GM18858 (cell line): ENCODE results near the gene COL5A1.

ENCODE experiments used
- ATAC-seq: cut with Tn5 transposase; IDR thresholded peaks from one replicate; pipeline ENCODE4 v1.9.1; 2021; ENCODE audit not compliant: unreplicated experiment

Gene COL5A1

DNA sequence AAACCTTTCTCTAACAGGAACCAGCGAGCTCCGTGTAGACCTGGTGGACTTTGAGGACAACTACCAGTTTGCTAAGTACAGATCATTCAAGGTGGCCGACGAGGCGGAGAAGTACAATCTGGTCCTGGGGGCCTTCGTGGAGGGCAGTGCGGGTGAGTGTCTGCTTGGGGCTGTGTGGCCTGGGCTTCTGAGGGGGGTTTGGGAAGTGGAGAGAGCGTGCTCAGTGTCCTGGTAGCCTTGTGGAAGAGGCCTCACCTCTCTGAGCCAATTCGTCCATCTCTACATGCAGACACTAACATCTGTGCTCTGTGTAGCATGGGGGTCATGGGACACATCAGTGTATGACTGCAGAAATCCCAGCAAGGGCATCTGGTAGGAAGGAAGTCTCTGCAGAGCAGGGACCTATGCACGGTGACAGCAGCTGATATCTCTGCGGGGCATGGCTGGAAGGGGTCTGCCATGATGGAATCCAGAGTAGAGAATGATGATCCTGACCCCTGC, 244.9 kb downstream of the COL5A1 start:
- no peak for ATAC-seq

DNA sequence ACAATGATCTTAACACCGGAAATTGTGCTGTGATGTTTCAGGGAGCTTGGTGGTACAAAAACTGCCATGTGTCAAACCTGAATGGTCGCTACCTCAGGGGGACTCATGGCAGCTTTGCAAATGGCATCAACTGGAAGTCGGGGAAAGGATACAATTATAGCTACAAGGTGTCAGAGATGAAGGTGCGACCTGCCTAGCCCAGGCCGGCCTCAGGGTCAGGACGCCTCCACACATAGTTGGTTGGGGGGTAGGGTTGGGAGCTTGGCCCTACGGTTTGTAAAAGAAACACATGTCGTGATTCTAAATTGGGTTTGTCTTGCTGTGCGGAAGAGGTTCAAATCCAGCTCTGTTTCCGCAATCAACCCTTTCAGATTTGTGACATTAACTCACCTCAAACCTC, 245.6 kb downstream of the COL5A1 start:
- no peak for ATAC-seq

DNA sequence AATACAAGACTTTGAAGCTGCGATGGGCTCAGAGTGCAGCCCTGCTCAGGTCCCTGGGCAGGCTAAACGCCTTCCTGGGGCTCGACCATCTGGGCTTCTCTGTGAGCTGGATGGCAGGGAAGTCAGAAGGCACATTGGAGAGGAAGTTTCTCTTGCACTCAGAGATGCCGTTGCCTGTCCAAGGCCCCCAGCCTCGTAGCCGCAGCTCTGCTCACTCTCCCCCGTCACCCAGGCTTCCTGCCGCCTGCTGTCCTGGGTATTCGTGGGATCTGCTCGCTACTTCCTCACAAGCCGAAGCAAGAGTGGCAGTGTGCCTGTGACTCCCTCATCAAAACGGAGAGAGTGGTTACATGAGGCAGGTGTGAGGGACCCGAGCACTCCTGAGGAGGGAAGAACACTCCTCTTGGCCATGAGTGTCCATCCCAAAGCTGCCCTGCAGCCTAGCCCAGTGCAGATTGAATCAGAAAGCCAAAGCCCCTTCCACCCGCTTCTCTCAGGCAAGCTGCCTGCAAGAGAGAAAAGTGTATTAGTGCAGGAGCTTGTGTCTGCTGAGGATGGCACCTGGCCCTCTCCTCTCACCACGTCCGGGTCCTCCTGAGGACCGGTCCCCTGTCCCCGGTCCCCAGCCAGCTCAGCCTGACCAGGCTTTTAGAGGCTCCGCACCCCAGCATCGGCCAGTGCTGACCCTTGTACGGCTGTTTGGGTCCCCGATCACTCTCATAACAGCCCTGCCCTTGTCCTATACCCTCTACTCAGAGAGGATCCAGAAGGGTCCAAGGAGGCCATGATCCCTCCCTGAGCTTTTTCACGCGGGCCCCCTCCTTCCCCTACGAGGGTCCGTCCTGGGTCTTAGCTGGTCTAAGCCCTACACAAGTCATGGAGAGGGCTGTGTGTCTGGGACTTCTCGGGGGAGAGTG, 246.3 kb downstream of the COL5A1 start:
- no peak for ATAC-seq

DNA sequence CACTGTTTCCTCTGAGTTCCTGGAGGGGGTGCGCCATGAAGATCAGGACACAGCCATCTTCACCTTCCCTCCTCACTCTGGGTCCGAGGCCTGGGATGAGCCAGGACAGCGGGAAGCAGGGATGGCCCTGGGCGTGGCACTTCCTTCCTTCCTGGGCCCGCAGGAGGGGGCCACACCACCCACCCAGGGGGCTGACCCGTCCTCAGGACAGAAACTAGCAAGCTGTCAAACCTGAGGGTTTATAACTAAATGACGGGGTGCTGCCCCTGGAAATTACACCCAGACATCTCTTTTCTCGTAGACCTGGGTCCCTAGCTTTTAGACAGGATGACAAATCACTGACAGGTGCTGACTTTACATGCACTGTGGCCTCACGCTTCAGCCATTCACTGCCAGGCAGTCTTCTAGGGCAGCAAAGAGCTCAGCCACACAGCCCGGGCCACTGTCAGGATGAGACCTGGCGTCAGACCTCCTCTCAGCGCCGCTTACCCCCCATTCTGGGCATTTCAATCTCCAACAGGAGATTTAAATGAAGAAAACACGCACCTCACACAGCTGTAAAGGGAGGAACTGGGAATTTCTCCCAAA, 247.1 kb downstream of the COL5A1 start:
- ATAC-seq: no peak

DNA sequence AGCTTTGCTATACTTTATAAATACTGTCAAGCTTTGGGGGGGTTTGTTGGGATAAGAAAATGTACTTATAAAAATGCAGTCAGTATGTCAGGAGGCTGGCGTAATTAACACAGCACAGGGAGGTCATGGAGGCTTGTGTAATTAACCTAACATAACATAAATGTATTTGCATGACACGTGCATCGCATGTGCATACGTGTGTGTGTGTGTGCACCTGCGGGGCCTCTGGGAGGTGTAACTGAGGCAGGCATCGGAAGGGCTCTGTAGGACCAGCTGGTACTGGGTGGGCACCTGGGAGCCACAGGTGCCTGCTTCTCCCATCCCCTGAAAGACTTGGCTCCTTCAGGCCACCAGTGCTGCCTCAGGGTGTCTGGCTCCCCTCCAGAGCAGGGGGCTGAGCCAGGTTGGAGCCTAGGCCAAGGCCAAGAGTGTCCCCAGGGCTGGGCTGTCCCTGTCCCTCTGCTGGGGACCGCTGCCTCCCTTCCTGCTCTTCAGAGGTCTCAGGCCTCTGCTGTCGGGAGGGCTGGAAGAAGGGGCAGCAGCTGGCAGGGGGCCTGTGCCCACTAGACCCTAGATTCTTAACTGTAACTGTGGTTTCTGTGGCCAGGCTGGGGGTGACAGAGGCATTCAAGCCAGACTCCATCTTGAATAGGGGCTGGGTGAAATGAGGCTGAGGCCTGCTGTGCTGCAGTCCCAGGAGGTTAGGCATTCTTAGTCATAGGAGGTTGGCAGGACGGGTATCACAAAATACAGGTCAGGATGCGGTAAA, 248.0 kb downstream of the COL5A1 start:
- ATAC-seq: no peak

DNA sequence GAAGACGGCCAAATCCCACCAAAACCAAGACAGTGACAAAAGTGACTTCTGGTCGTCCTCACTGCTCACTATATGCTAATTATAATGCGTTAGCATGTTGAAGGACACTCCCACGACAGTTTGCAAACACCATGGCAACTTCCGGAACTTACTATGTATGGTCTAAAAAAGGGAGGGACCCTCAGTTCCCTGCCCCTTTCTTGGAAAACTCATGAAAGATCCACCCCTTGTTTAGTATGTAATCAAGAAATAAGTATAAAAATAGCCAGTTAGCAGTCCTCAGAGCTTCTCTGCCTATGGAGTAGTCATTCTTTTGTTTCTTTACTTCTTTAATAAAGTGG, 248.5 kb downstream of the COL5A1 start:
- no peak for ATAC-seq

DNA sequence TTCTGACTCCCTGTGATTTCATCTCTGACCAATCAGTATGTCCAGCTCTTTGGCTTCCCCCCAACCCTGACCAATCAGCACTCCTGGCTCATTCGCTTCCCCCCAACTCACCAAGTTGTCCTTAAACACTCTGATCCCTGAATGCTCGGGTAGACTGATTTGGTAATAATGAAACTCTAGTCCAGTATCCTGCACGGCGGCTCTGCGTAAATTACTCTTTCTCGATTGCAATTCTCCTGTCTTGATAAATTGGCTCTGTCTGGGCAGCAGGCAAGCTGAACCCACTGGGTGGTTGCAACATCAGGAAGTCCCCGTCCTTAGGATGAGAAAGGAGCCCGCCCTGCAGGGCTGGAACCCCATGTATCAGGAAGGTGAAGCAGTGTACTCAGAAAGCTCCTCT, 249.4 kb downstream of the COL5A1 start:
- no peak for ATAC-seq

DNA sequence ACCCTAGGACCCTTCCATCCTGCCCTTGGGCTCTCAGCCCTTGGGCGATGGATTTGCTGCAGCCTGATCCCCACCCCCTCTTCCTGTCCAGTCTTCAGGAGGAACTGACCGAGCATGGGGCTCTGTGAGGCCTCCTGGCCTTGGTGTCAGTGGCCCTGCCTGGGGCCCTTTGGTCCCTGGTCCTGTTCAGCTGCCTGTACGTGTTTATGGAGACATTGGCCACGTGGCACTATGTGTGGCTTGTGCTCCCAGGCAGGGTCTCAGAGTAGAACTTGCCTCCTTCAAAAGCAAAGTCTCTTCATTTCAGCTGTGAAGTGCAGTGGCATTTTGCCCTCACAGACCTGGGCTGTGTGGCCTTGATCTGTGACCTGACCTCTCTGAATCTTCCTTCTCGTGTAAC, 250.1 kb downstream of the COL5A1 start:
- ATAC-seq: no peak

DNA sequence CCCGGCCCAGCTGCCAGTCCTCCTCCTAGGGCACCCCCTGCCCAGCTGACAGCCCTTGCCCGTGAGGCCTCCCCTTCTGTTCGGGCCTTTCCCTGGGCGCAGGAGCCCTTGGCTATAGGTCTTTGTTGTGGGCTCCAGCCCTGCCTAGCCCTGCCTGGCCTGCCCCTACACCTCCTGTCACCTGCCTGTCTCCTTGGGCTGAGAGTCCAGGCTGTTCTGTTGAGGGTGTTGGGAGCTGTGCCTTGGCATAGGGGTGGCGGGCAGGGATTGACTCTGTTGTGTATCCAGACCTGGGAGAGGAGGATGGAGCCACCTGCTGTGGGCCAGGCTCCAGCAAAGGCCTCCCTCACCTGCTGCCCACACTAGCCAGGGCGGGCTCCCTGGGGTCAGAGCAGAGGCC, 250.6 kb downstream of the COL5A1 start:
- ATAC-seq: no peak

DNA sequence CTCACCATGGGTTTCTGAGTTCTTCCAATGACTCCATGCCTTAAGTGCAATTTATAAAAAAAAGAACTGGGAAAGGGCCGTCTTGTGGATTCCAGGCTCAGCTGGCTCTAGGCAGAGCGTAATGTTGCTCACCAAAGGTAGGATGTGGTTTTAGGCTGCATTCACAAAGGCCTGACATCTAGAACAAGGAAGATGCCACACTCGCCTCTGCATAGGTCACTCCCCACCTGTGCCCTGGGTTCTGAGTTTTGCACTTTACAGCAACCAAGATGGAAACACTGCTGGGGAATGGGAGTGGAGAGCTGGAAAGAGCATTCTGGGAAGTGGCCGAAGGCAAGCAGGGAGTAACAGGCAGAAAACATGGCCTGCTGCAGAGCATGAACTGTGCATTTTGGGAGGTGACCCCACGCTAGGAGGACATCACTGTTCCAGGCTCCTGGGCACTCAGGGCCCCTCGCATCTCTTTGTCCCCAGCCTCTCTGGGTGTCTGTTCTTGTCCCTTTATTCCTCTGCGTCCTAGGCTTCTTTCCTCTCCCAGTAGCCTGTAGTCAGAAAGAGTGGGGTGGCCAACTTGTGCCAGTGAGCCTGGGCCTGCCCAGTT, 251.3 kb downstream of the COL5A1 start:
- no peak for ATAC-seq
